SKM-1 treated with dmso at 0.1 percent for 144 hours (cell line): ENCODE measurements around the gene PTGR3.
"Not testable (repeated sequence)": the region's sequence is repeated elsewhere in the genome, so short reads cannot be mapped to it uniquely, and the experiment has no call there.

Source experiments
- DNase-seq: peaks from one replicate; lab custom pipeline; 2025; ENCODE audit not compliant: unreplicated experiment; lab: John Stamatoyannopoulos, UW

The PTGR3 gene

GRCh38 chr18:75204269-75204731, 4.6 kb downstream of the PTGR3 start:
- no peak for DNase-seq

GRCh38 chr18:75203416-75204268, 5.3 kb downstream of the PTGR3 start:
- no peak for DNase-seq

- DNase-seq, result no peak
Observed at GRCh38 chr18:75202696-75203365, 6.1 kb downstream of the PTGR3 start.

- DNase-seq, result no peak
Observed at GRCh38 chr18:75201282-75202270, 7.4 kb downstream of the PTGR3 start.

GRCh38 chr18:75200605-75201280, 8.2 kb downstream of the PTGR3 start:
- DNase-seq, result no peak

- DNase-seq, result no peak
Observed at GRCh38 chr18:75200071-75200470, 8.9 kb downstream of the PTGR3 start.

- DNase-seq, result no peak
Observed at GRCh38 chr18:75199327-75199726, 9.6 kb downstream of the PTGR3 start.

GRCh38 chr18:75198036-75198435, 10.9 kb downstream of the PTGR3 start:
- DNase-seq, result no peak

GRCh38 chr18:75192899-75193298, 16.0 kb downstream of the PTGR3 start:
- DNase-seq, result no peak

GRCh38 chr18:75189696-75190095, 19.2 kb downstream of the PTGR3 start:
- no peak for DNase-seq

- not testable (repeated sequence) for DNase-seq
Observed at GRCh38 chr18:75187702-75188101, 21.2 kb downstream of the PTGR3 start.

- no peak for DNase-seq
Observed at GRCh38 chr18:75185460-75185859, 23.5 kb downstream of the PTGR3 start.

- DNase-seq, result no peak
Observed at GRCh38 chr18:75183973-75184493, 24.9 kb downstream of the PTGR3 start.

GRCh38 chr18:75183524-75183923, 25.4 kb downstream of the PTGR3 start:
- DNase-seq, result no peak

- no peak for DNase-seq
Observed at GRCh38 chr18:75179819-75180600, 28.9 kb downstream of the PTGR3 start.

- no peak for DNase-seq
Observed at GRCh38 chr18:75178376-75178775, 30.6 kb downstream of the PTGR3 start.

- no peak for DNase-seq
Observed at GRCh38 chr18:75176849-75177248, 32.1 kb downstream of the PTGR3 start.

- DNase-seq, result no peak
Observed at GRCh38 chr18:75173738-75174137, 35.2 kb downstream of the PTGR3 start.

- peak; percentile 69 for DNase-seq
Observed at GRCh38 chr18:75173125-75173432, 35.9 kb downstream of the PTGR3 start.
